Testis (tissue), 3 donors: Measurements from ENCODE around the gene SGPL1. TPM values are rescaled to one million over a fixed set of nuclear protein-coding genes. Genes with fewer than 3 reads are reported as not detected.
"Not testable (repeated sequence)": the region's sequence is repeated elsewhere in the genome, so short reads cannot be mapped to it uniquely, and the experiment has no call there.

ENCODE experiments used
- DNase-seq: peaks from one replicate; pipeline ENCODE4 v3.0.0-alpha.2; 2019
- H3K27ac ChIP-seq, 2 donors: fragments of 200-600 bp; sonication (generic); one replicate each; pipeline ENCODE4 v1.5.1; 2019
- H3K27me3 ChIP-seq: fragments of 200-600 bp; sonication (generic); one replicate; pipeline ENCODE4 v1.5.1; 2019
- H3K36me3 ChIP-seq: fragments of 200-600 bp; sonication (generic); one replicate; pipeline ENCODE4 v1.5.1; 2017; ENCODE audit warnings: low read depth; ENCODE audit errors: missing control alignments
- H3K4me1 ChIP-seq: fragments of 200-600 bp; sonication (generic); one replicate; pipeline ENCODE4 v1.5.1; 2019
- H3K4me3 ChIP-seq, 2 donors: fragments of 200-600 bp; sonication (generic); one replicate each; pipeline ENCODE4 v1.5.1; 2017 to 2019
- H3K9me3 ChIP-seq: fragments of 200-600 bp; sonication (generic); one replicate; pipeline ENCODE4 v1.5.1; 2017
- CTCF ChIP-seq, 3 experiments: fragments of 450-650 bp in 2 of 3; fragments of 200-600 bp in 1 of 3; sonication (generic) in 1 of 3; IDR thresholded peaks; one replicate each; pipeline ENCODE4 v1.5.1; 2016 to 2019; ENCODE audit warnings: antibody characterized with exemption in 3 of 3, mild to moderate bottlenecking in 2 of 3, moderate library complexity in 1 of 3
- POLR2A ChIP-seq: fragments of 450-650 bp; IDR thresholded peaks from one replicate; pipeline ENCODE4 v1.6.1; 2017; ENCODE audit warnings: antibody characterized with exemption, mild to moderate bottlenecking, moderate library complexity
- WGBS, 2 donors: methylation state at CpG; one replicate each; pipeline ENCODE4 v1.1.5; 2018; 5-methylcytosine and 5-hydroxymethylcytosine counted together
- intact Hi-C: fragments of 100-400 bp; cut with DNase I; formaldehyde crosslinking; loops from one replicate; pipeline ENCODE4 v1.15.1; 2023; ENCODE audit warnings: low total_unique reads
- polyA plus RNA-seq: library from polyadenylated mRNA; stranded (reverse); fragments of 350-450 nt; fragmentation: Illumina TruSeq; extraction: RNeasy Lipid Tissue Mini Kit (QIAGEN cat#74804); gene quantifications from one replicate; pipeline ENCODE4 v1.2.3, GENCODE V29; 2014; ENCODE audit warnings: low read depth, low replicate concordance; ENCODE audit not compliant: insufficient read depth
- total RNA-seq, 2 donors: library from RNA; depleted of rRNA; stranded (reverse); fragments of >200 nt; gene quantifications; one replicate each; pipeline ENCODE4 v1.2.3, GENCODE V29; 2016

SGPL1 gene
- total and polyA plus RNA-seq, 3 donors from 2014 or later = 38.5 to 70.1 (median 64.2) TPM

GRCh38 chr10:70853038-70853437 is 37.3 kb downstream of the SGPL1 start:
- intact Hi-C loops = no loop called here
- no peaks in the 10 kb centered on the region for H3K36me3 ChIP-seq

GRCh38 chr10:70853457-70853856 is 37.7 kb downstream of the SGPL1 start:
- DNase-seq = no peak
- WGBS, 2 donors = 92 to 93% methylated on average over 1 of the region's 1 CpG
- no peaks in the 10 kb centered on the region for H3K27me3 ChIP-seq
- TF ChIP-seq POLR2A (no peak), CTCF (IDR thresholded peaks at IDR 0.05) (no peak)
- intact Hi-C loops = no loop called here
- no peak overlapping the region for H3K4me3 ChIP-seq
- no peaks in the 10 kb centered on the region for H3K9me3 ChIP-seq
- peaks cover 6% of the 10 kb centered on the region for H3K4me1 ChIP-seq
- H3K27ac ChIP-seq = no peak overlapping the region
- no peaks in the 10 kb centered on the region for H3K36me3 ChIP-seq

More at GRCh38 chr10:70853038-70853437, 37.3 kb downstream of the SGPL1 start:
- Histone ChIP-seq H3K4me1 (peaks cover 6% of the 10 kb centered on the region), H3K27ac (no peak overlapping the region), H3K27me3 (no peaks in the 10 kb centered on the region), H3K4me3 (no peak overlapping the region), H3K9me3 (no peaks in the 10 kb centered on the region)
- no peak for TF ChIP-seq CTCF (IDR thresholded peaks at IDR 0.05)
- TF ChIP-seq POLR2A = no peak
- DNase-seq = no peak
- WGBS, 2 donors = 92 to 96% methylated on average over 4 of the region's 4 CpGs

- no peak for TF ChIP-seq CTCF (IDR thresholded peaks at IDR 0.05)
- no peak for TF ChIP-seq POLR2A
- H3K27me3 ChIP-seq = no peaks in the 10 kb centered on the region
- H3K4me3 ChIP-seq = no peak overlapping the region
- no peak overlapping the region for H3K27ac ChIP-seq
- H3K9me3 ChIP-seq = no peaks in the 10 kb centered on the region
- H3K4me1 ChIP-seq = no peaks in the 10 kb centered on the region
- WGBS, 2 donors = 74 to 78% methylated on average over 2 of the region's 2 CpGs
- peak; percentile 38 for DNase-seq
- no peaks in the 10 kb centered on the region for H3K36me3 ChIP-seq
- intact Hi-C loops = no loop called here
Measured at GRCh38 chr10:70856454-70856853, 40.7 kb downstream of the SGPL1 start.

- DNase-seq = no peak
- intact Hi-C loops = no loop called here
- H3K4me1 ChIP-seq = no peaks in the 10 kb centered on the region
- no peak overlapping the region for H3K4me3 ChIP-seq
- TF ChIP-seq CTCF (IDR thresholded peaks at IDR 0.05) (no peak), POLR2A (no peak)
- 86 to 90% methylated on average over 5 of the region's 5 CpGs for WGBS, 2 donors
- no peak overlapping the region for H3K27ac ChIP-seq
- H3K27me3 ChIP-seq = no peaks in the 10 kb centered on the region
- no peaks in the 10 kb centered on the region for H3K9me3 ChIP-seq
- H3K36me3 ChIP-seq = no peaks in the 10 kb centered on the region
Measured at GRCh38 chr10:70858759-70859158, 43.0 kb downstream of the SGPL1 start.

- intact Hi-C loops, H3K9me3 ChIP-seq, H3K27me3 ChIP-seq, DNase-seq, H3K36me3 ChIP-seq: not testable (repeated sequence)
- H3K4me3 ChIP-seq = peak overlapping the region; percentile 29 to 39
- peaks cover 13% of the 10 kb centered on the region for H3K4me1 ChIP-seq
- peak overlapping the region in 1 of 2 donors; percentile 46 for H3K27ac ChIP-seq
- 64 to 75% methylated on average over 5 to 42 of the region's 42 CpGs for WGBS, 2 donors
Measured at GRCh38 chr10:70861495-70862197, 45.9 kb downstream of the SGPL1 start.
